Neural cell (in vitro differentiated cells): ENCODE results near the gene PRKG1. TPM values are rescaled to one million over a fixed set of nuclear protein-coding genes. Genes with fewer than 3 reads are reported as not detected.

ENCODE experiments used
- H2AFZ ChIP-seq: fragments of 200-600, 300-800 bp; sonication (generic), shearing (Covaris generic); 2 replicates; pipeline ENCODE4 v1.6.0; 2014; ENCODE audit warnings: low read depth, mild to moderate bottlenecking, antibody characterized with exemption, low read length, moderate library complexity
- H3F3A ChIP-seq: fragments of 200-600 bp; shearing (Covaris generic); 2 replicates; pipeline ENCODE4 v1.6.1; 2016; ENCODE audit warnings: mild to moderate bottlenecking, moderate library complexity, mixed read lengths, antibody characterized with exemption, low read length; ENCODE audit not compliant: insufficient read depth, poor library complexity, severe bottlenecking
- H3K27ac ChIP-seq: fragments of 200-600, 300-800 bp; sonication (generic), shearing (Covaris generic); 2 replicates; pipeline ENCODE4 v1.5.1; 2014; ENCODE audit warnings: mild to moderate bottlenecking, low read length, moderate library complexity
- H3K27me3 ChIP-seq: fragments of 300-800, 200-600 bp; sonication (generic), shearing (Covaris generic); 2 replicates; pipeline ENCODE4 v1.6.0; 2014; ENCODE audit warnings: mild to moderate bottlenecking, low read depth, low read length, moderate library complexity; ENCODE audit not compliant: insufficient read depth
- H3K36me3 ChIP-seq: fragments of 300-800, 200-600 bp; sonication (generic), shearing (Covaris generic); 2 replicates; pipeline ENCODE4 v1.5.1; 2014; ENCODE audit warnings: mild to moderate bottlenecking, antibody characterized with exemption, low read length, moderate library complexity; ENCODE audit not compliant: insufficient read depth
- H3K4me2 ChIP-seq: fragments of 300-800, 200-600 bp; sonication (generic), shearing (Covaris generic); 2 replicates; pipeline ENCODE4 v1.6.0; 2014; ENCODE audit warnings: mild to moderate bottlenecking, low read length
- H3K4me3 ChIP-seq: fragments of 300-800, 200-600 bp; sonication (generic), shearing (Covaris generic); 2 replicates; pipeline ENCODE4 v1.5.1; 2014; ENCODE audit warnings: mild to moderate bottlenecking, low read length, moderate library complexity
- H3K79me2 ChIP-seq: fragments of 200-600 bp; shearing (Covaris generic); replicated peaks from 2 replicates; pipeline ENCODE4 v1.6.0; 2014; ENCODE audit warnings: mild to moderate bottlenecking, low read length, moderate library complexity; ENCODE audit not compliant: insufficient read depth
- H3K9ac ChIP-seq: fragments of 300-800, 200-600 bp; sonication (generic), shearing (Covaris generic); 2 replicates; pipeline ENCODE4 v1.6.1; 2016; ENCODE audit warnings: mild to moderate bottlenecking, low read length, mixed read lengths
- H3K9me2 ChIP-seq: fragments of 200-600 bp; shearing (Covaris generic); 2 replicates; pipeline ENCODE4 v1.6.1; 2016; ENCODE audit warnings: mild to moderate bottlenecking, low read length, mixed read lengths; ENCODE audit not compliant: insufficient read depth
- H3K9me3 ChIP-seq: fragments of 200-600, 300-800 bp; sonication (generic), shearing (Covaris generic); 2 replicates; pipeline ENCODE4 v1.6.1; 2016; ENCODE audit warnings: mild to moderate bottlenecking, mixed run types, low read length, moderate library complexity, mixed read lengths
- H4K20me1 ChIP-seq: fragments of 200-600 bp; shearing (Covaris generic); 2 replicates; pipeline ENCODE4 v1.6.1; 2016; ENCODE audit warnings: mild to moderate bottlenecking, mixed run types; ENCODE audit not compliant: insufficient read depth
- CTCF ChIP-seq: fragments of 450-650 bp; IDR thresholded peaks from 2 replicates; pipeline ENCODE4 v1.5.1; 2014; ENCODE audit warnings: antibody characterized with exemption, mild to moderate bottlenecking, moderate library complexity; ENCODE audit not compliant: poor library complexity, severe bottlenecking
- EP300 ChIP-seq: fragments of 450-650 bp; conservative IDR thresholded peaks from 2 replicates; pipeline ENCODE4 v1.6.1; 2014; ENCODE audit warnings: antibody characterized with exemption, mild to moderate bottlenecking, moderate library complexity; ENCODE audit not compliant: poor library complexity, severe bottlenecking
- EZH2 ChIP-seq: fragments of 200-600, 300-800 bp; shearing (Covaris generic), sonication (generic); IDR thresholded peaks from 2 replicates; pipeline ENCODE4 v1.6.1; 2014; ENCODE audit warnings: antibody characterized with exemption, low read length, borderline replicate concordance, mild to moderate bottlenecking; ENCODE audit not compliant: insufficient read depth, poor library complexity, severe bottlenecking
- MXI1 ChIP-seq: fragments of 450-650 bp; conservative IDR thresholded peaks from 2 replicates; pipeline ENCODE4 v1.6.1; 2014; ENCODE audit warnings: antibody characterized with exemption, mild to moderate bottlenecking; ENCODE audit not compliant: poor library complexity, severe bottlenecking
- POLR2AphosphoS5 ChIP-seq: IDR thresholded peaks from 2 replicates; pipeline ENCODE4 v1.6.1; 2012
- RAD21 ChIP-seq: fragments of 450-650 bp; conservative IDR thresholded peaks from 2 replicates; pipeline ENCODE4 v1.6.1; 2014; ENCODE audit warnings: antibody characterized with exemption, mild to moderate bottlenecking, moderate library complexity
- REST ChIP-seq: IDR thresholded peaks from 2 replicates; pipeline ENCODE4 v1.6.1; 2012; ENCODE audit warnings: borderline replicate concordance
- SMC3 ChIP-seq: fragments of 450-650 bp; conservative IDR thresholded peaks from 2 replicates; pipeline ENCODE4 v1.6.1; 2014; ENCODE audit warnings: antibody characterized with exemption, mild to moderate bottlenecking, moderate library complexity; ENCODE audit not compliant: poor library complexity
- TAF1 ChIP-seq: IDR thresholded peaks from 2 replicates; pipeline ENCODE4 v1.6.1; 2012; ENCODE audit warnings: low read depth
- polyA plus RNA-seq: library from polyadenylated mRNA; depleted of rRNA; stranded (reverse); fragments of >200 nt; gene quantifications from 2 replicates; pipeline ENCODE4 v1.2.3, GENCODE V29; 2014

The PRKG1 gene
- polyA plus RNA-seq, 1 donor from 2014 or later, result 2.2 TPM

- Histone ChIP-seq H3K79me2 (no peaks in the 10 kb centered on the region), H3F3A (no peaks in the 10 kb centered on the region), H3K27me3 (no peaks in the 10 kb centered on the region), H3K4me2 (no peak overlapping the region), H3K9me3 (no peaks in the 10 kb centered on the region), H3K9me2 (no peaks in the 10 kb centered on the region), H2AFZ (no peak overlapping the region), H3K27ac (no peak overlapping the region), H3K4me3 (no peak overlapping the region), H3K36me3 (no peaks in the 10 kb centered on the region), H3K9ac (no peak overlapping the region), H4K20me1 (no peaks in the 10 kb centered on the region)
- TF ChIP-seq SMC3 (no peak), EP300 (no peak), TAF1 (no peak), REST (no peak), POLR2AphosphoS5 (no peak), MXI1 (no peak), CTCF (no peak), RAD21 (no peak), EZH2 (no peak)
These were observed 945.4 kb downstream of the PRKG1 start for GRCh38 chr10:52019656-52020055.

GRCh38 chr10:52020173-52020572 lies 945.9 kb downstream of the PRKG1 start:
- H3K79me2 ChIP-seq, result no peaks in the 10 kb centered on the region
- no peaks in the 10 kb centered on the region for H3K36me3 ChIP-seq
- no peak overlapping the region for H3K9ac ChIP-seq
- no peak overlapping the region for H2AFZ ChIP-seq
- H3K9me2 ChIP-seq, result no peaks in the 10 kb centered on the region
- H4K20me1 ChIP-seq, result no peaks in the 10 kb centered on the region
- no peak overlapping the region for H3K4me2 ChIP-seq
- no peak for TF ChIP-seq CTCF
- H3K4me3 ChIP-seq, result no peak overlapping the region
- no peak overlapping the region for H3K27ac ChIP-seq
- H3K9me3 ChIP-seq, result no peaks in the 10 kb centered on the region
- no peaks in the 10 kb centered on the region for H3K27me3 ChIP-seq
- H3F3A ChIP-seq, result no peaks in the 10 kb centered on the region
